GM18907 (cell line): Measurements from ENCODE around the gene PI4KB.

Source experiments
- ATAC-seq: cut with Tn5 transposase; IDR thresholded peaks from one replicate; pipeline ENCODE4 v1.9.1; 2021; ENCODE audit warnings: mild to moderate bottlenecking, moderate library complexity; ENCODE audit not compliant: unreplicated experiment

The PI4KB gene

DNA sequence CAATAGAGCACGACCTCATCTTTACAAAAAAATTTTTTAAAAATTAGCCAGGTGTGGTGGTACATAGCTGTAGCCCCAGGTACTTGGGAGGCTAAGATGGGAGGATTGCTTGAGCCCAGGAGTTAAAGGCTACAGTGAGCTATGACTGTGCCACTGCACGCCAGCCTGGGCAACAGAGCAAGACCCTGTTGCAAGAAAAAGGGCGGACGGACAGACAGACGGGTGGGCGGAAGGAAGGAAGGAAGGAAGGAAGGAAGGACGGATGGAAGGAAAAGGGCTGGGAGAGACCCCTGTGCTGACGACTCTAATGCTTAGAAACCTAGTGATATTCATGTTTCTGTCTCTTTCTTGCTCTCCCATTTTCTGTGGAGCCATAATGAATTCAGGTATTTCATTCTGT, 14.4 kb downstream of the PI4KB start:
- ATAC-seq = no peak

DNA sequence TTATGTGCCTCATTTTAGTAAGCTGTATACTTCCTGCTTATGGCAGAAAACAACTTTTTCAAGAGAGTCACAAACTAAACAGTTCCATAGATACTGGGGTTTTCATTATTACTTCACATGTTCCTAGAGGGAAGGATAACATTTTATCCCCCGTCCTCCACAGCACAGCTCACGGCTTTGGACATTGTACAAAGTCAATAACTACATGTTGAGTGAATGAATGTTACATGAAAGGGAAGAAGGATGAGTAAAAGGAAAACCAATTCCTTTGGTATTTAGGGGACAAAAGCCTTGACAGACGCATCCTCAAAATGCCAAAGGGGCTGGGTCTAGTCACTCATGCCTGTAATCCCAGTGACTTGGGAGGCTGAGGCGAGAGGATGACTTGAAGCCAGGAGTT, 14.8 kb downstream of the PI4KB start:
- no peak for ATAC-seq

DNA sequence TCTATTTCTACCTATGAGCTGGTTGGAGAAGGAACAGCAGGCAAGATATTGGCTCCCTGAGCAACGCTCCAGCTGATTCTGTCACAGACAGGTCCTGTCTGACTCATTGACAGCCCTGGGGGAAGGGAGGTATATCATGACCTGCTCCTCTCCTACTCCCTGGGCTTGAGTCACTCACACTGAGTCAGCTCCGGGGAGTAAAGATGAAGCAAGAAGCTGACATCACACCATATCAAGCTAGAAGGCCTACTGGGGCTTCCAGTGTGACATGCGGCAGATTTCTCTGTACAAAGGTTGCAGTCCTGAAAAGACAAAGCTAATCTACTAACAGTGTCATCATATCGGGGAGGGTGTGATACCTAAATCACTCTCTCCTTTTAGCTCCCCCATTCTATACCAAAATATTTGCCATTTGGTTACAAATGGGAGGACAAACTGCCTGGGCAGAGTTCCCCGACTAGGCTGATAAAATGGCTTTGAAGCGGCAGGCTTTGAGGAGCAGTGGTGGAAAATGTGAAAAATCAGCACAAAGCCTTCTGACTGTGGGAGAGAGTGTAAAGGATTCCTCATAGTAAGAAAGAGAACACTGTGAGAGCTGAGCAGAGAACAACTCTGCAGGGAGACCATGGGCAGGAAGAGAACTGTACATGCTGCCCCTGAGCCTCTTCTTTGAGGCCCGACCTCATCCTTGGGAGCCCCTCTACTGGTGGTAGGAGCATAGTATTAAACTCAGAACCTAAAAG, 15.5 kb downstream of the PI4KB start:
- ATAC-seq = no peak

DNA sequence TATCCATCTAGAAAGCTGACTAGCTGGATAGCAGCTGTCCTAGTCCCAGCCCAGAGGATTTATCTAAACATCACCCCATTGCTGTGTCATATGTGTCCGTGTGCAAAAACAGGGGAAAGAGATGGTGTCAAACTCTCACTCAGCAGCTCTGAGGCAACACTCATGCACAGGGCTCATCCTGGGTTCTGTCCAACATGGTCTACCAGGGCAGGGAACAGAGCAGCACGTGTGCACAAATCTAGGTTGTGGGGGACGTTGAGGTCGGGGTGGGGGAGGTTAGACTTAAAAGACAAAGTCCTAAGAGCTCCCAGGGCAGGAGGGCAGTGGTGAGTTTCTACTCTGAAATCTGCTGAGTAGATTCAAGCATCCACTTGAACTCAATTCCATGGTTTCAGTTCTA, 16.2 kb downstream of the PI4KB start:
- ATAC-seq = no peak

DNA sequence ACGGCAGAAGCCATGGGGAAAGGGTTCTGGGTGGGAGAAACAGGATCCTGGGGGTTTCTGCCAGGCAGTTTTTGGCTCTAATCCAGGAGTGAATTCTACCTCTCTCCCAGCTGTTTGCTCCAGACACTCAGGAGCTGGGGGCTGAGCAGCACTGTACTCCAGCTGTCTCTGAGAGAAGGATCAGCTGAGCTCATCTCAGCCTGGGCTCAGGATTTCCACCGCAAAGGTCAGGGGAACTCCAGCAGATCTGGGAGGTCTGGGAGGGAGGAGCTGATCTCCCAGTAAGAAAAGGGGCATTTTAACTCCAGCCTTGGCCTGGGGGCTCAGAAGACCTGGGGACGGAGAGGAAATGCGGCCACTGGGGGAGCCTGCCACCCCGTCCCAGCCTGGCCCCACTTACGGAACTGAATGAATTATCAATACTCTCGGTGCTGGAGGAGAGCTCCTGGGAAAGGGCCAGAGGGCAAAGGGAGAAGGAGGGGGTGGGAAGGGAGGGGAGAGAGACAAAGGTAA, 17.3 kb downstream of the PI4KB start:
- ATAC-seq = no peak

DNA sequence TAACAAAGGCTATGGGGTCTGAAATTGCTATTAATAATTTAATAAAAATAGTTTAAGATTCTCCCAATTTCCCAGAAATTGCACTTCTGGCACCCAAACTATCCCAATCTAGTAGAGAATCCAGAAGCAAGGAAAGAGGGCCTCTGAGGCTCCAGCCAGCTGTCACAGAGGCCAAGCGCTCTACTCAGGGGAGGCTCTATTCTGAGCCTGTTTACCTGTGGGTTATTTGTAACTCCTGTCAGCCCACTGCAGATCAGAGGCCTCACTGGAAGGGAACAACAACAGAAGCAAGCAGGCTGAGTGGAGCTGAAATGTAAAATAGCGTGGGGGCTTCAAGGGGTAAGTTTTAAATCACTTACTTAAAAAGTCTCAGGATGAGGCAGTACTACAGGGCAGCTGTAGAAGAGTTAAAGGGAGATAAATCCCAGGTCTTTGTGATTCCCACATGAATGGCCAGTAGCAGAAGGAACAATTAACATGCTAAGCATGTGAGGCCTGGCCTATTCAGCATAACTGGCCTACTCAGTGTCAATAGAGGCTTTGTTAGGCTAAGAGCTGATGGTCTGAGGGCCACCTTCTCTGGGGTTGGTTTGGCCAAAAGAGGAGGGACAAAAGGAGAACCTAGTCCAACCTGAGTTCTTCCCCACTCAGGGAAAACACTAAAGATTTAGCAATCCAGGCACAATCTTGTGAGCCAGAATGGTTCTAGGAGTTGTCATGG, 32.3 kb downstream of the PI4KB start:
- ATAC-seq = no peak

DNA sequence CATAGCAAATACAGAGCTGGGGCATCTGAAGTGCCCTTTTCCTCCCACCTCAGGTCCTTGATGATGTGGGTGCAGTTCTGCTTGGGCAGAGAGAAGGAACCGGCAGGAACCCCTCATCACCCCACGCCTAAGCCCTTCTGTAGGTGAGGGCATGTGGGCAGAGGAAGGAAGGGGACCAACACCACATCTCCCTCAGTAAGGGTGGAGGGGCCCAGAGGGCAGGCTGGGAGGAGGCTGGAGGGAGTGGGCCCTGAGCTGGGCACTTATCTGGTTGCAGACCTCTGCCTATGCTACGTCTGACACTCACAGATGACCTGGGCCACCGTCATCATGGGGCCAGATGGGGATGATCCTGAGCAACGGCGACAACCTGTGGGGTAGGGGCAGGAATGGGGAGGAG, 34.1 kb downstream of the PI4KB start:
- ATAC-seq = no peak

DNA sequence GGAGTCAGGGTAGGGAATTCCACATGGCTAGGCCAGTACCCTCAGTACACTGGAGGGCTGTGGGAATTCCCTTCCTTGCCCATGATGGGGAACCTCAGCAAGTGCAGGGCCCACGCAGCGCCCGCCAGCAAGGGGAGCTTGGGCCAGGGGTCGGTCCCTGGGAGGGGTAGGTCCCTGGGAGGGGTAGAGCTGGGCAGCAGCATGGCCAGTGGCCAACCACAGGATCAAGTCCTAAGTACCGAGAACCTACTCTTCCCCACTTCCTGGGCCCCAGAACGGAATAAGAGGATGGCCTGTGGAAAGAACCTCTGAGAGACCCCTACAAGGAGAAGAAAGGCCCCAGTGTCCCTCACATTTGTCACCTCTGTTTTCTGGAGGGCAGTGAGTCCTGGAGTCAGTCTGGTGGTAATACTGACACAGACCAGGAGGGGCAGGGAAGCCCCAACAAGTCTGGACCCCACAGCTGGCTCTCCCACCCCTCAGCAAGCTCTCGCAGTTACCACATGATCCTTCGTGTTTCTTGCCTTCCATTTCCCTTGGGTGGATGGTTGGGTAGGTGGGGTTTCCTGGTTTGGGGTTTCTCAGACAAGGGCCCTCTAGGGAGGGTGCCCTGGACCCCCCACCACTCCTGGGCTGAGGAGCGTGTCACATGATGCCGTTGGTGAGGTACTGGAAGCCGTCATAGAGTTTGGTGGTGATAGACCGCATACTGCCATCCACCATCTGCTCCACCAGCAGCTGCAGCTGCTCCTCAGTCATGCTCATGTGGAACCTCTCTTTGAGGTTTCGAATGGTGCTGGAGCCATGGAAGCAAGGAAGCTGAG, 34.8 kb downstream of the PI4KB start:
- no peak for ATAC-seq

DNA sequence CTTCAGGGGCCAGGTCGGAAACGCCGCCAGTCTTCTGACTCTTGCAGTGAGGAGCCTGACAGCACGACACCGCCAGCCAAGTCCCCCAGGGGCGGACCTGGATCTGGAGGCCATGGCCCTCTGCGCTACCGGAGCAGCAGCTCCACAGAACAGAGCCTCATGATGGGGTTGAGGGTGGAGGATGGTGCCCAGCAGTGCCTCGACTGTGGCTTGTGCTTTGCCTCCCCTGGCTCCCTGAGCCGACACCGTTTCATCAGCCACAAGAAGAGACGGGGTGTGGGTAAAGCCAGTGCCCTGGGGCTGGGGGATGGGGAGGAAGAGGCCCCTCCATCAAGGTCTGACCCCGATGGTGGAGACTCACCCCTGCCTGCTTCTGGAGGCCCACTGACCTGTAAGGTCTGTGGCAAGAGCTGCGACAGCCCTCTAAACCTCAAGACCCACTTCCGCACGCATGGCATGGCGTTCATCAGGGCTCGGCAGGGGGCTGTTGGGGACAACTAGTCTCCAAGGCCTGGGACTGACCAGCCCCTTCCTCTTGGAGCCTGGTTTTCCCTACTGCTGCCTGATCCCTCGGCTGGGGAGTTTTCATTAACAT, 36.4 kb downstream of the PI4KB start:
- ATAC-seq = no peak

DNA sequence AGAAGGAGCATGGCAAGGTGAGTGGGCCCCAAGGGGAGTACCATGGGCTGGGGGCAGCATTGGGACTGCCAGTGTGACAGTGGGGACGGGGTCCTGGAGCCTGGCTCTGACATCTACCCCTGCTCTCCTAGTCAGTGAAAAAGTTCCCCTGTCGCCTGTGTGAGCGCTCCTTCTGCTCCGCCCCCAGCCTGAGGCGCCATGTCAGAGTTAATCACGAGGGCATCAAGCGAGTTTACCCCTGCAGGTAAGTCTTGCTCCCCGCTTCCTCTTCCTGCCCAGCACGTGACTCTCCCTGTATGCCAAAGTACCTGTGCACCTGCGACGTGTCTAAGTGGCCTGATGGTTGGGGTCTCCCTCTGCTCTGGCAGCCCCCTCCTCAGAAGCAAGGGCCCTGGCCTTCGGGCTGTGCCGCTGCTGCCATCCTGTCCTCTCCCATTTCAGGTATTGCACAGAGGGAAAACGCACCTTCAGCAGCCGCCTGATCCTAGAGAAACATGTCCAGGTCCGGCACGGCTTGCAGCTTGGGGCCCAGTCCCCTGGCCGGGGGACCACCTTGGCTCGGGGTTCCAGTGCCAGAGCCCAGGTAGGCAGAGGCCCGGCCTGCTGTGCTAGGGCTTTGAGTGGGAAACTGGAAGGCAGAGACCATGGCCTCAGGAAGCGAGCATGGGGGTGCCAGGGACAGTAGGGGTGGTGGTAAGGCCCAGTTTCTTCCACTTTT, 37.1 kb downstream of the PI4KB start:
- ATAC-seq = no peak

DNA sequence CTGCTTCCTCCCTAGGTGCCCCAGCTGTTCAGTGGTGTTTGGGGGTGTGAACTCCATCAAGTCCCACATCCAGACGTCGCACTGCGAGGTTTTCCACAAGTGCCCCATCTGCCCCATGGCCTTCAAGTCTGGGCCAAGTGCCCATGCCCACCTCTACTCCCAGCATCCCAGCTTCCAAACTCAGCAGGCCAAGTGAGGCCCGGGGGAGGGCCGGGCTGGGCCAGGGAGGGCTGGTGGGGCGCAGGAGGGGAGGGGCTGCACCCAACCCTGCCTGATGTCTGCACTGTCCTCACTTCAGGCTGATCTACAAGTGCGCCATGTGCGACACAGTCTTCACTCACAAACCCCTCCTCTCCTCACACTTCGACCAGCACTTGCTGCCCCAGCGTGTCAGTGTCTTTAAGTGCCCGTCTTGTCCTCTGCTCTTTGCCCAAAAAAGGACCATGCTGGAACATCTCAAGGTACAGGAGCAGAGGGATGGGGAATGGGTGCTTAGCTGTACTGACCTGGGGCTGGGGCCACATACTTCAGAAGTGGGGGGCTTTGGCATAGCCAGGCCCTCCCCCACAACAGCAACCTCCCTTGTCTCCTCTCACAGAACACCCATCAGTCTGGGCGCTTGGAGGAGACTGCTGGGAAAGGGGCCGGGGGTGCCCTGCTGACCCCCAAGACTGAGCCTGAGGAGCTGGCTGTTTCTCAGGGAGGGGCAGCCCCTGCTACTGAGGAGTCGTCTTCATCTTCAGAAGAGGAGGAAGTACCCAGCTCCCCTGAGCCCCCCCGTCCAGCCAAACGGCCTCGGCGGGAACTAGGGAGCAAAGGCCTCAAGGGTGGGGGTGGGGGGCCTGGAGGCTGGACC, 37.9 kb downstream of the PI4KB start:
- no peak for ATAC-seq

DNA sequence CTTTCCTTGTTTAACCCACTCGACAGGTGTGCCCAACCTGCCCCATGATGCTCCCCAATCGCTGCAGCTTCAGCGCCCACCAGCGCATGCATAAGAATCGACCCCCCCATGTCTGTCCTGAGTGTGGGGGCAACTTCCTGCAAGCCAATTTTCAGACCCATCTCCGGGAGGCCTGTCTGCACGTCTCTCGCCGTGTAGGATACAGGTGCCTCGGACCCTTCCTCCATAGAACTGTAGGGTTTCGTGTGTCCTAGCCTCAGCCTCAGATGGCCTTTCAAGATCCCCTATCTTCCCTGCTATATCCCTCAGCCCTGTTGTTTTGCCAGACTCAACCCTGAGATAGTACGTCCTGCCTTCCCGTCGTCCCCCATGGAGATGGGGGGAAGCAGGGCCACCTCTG, 38.7 kb downstream of the PI4KB start:
- ATAC-seq = no peak

DNA sequence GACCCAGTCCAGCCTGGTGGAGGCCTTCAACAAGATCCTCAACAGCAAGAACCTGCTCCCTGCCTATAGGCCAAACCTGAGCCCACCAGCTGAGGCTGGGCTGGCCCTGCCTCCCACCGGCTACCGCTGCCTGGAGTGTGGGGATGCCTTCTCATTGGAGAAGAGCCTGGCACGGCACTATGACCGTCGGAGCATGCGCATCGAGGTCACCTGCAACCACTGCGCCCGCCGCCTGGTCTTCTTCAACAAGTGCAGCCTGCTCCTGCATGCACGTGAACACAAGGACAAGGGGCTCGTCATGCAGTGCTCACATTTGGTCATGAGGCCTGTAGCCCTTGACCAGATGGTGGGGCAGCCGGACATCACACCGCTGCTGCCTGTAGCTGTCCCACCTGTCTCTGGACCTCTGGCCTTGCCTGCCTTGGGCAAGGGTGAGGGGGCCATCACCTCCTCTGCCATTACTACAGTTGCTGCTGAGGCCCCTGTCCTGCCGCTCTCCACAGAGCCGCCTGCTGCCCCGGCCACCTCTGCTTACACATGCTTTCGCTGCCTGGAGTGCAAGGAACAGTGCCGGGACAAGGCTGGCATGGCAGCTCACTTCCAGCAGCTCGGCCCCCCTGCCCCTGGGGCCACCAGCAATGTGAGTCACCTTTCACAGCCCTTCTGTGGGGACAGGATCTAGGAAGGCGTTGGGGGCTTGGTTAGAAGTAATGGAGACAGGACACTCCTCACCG, 39.3 kb downstream of the PI4KB start:
- no peak for ATAC-seq

DNA sequence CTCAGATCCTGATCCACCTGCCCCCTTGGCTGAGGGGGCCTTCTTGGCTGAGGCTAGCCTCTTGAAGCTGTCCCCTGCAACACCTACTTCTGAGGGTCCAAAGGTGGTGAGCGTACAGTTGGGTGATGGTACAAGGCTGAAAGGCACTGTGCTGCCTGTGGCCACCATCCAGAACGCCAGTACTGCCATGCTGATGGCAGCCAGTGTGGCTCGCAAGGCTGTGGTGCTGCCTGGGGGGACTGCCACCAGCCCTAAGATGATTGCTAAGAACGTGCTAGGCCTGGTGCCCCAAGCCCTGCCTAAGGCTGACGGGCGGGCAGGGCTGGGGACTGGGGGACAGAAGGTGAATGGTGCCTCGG, 39.9 kb downstream of the PI4KB start:
- ATAC-seq = no peak

DNA sequence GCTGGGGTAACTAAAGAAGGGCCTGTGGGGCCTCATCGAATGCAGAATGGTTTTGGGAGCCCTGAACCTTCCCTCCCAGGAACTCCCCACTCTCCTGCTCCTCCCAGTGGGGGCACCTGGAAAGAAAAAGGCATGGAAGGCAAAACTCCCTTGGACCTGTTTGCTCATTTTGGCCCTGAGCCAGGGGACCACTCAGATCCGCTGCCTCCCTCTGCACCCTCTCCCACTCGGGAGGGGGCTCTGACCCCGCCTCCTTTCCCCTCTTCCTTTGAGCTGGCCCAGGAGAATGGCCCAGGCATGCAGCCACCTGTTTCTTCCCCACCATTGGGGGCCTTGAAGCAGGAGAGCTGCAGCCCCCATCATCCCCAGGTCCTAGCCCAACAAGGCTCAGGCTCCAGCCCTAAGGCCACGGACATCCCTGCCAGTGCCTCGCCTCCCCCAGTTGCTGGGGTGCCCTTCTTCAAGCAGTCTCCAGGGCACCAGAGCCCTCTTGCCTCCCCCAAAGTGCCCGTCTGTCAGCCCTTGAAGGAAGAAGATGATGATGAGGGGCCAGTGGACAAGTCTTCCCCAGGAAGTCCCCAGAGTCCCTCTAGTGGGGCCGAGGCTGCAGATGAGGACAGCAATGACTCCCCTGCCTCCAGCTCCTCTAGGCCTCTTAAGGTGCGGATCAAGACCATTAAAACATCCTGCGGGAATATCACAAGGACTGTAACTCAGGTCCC, 40.4 kb downstream of the PI4KB start:
- no peak for ATAC-seq

DNA sequence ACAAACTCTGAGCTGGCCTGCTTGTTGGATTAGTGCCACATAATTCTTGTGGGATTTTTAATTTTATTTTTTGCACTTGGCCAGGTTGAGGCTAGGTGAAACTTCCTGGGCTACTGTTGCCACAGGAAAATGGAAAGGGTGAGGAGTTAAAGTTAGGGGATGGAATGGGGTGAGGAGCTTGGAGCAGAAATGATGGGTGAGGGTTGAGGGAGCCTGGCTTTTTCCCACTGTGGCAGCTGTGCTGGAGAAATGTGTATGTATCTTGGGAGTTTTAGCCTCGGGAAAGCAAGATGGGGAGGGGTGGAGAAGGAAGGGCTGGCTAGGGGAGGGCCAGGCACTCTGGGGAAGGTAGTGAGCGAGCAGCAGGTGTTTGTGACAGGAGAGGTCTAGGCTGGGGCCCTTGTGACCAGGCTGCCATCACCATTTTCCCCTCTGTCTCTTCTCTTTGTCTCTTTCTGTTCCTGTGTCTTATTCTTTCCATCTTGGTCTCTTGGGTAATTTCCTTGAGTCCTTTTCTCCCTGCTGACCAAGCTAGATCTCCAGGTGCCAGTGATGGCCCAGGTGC, 43.1 kb downstream of the PI4KB start:
- ATAC-seq = no peak

DNA sequence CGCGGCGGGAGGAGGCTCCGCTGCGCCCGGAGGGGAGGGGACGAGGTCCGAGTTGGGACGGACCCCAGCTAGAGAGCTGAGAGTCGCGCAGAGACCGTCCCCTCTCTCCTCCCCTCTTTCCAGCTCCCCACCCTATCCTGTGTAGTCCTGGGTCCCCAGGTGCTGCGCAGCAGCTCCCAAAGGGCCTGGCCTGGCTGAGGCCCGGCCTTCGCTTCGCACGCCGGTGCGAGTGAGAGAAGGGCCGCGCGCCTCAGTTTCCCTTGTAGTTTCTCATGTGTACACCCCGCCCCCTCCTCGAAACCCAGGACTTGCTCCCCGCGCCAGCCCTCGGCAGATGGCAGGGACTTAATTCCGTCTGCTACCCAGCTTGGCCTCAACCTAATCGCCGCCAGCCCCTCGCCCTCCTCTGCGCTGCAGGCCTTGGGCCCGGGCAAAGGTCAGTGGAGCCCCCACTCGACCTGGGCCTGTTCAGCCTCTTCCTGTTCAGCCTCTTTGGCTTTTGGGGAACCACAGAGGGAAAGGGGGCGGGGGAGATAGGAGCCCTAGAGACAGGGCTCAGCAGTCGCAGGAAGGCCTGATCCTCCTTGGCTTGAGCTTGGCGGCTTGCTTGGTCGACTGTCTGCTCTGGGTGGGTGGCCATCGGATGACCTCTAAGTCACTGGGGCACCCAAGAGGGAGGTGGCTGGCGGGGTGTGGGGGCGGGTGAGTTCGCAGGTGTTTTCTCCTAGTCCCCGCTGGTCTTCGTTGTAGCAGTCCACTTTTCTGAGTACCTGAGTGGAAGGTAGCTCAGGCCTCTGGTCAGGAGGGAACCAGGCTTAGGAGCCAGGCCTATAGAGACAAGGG, 44.1 kb downstream of the PI4KB start:
- ATAC-seq = no peak
